Brain pericyte (primary cell): ENCODE data around the gene ANKRD13C.
"Not testable (repeated sequence)": the region's sequence is repeated elsewhere in the genome, so short reads cannot be mapped to it uniquely, and the experiment has no call there.

Source experiments
- DNase-seq: peaks from one replicate; pipeline ENCODE4 v3.0.0-alpha.2; 2012; ENCODE audit warnings: low read depth, low spot score

ANKRD13C gene

DNA sequence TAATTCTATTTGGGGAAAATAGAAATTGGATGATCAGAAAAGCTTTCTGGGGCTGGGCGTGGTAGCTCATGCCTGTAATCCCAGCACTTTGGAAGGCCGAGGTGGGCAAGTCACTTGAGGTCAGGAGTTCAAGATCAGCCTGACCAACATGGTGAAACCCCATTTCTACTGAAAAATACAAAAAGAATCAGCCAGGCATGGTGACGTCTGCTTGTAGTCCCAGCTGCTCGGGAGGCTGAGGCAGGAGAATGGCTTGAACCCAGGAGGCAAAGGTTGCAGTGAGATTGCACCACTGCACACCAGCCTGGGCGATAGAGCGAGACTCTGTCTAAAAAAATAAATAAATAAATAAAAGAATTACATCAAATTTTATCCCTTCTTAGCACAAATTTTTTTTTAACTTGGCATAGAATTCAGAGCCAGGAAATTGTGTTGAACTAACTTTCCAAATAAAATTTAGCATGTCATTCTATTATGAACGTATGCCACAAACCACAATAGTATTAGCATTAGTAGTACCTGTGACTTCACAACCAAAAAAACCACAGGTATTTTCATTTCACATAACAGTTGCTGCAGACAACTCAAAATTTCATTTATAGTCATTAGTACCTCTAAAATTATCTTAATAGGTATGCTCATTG is 4.5 kb upstream of the ANKRD13C start:
- DNase-seq, result no peak

DNA sequence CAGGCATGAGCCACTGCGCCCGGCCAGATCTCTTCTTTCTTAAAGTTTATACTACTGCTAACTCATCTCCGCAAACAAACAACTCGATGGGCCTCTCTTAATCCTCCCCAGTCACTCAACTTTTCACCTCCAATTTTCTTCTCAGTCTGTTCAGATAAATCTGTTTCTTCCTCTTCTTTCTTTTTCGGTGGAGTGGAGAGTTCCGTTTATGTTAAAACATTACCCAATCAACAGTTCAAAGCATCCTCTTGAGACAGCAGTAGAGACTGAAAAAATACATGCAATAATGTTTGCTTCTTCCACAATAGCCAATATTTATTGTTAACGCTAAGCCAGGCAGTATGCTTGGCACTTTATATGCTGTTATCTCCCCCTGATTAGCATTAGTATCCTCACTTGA is 1.4 kb upstream of the ANKRD13C start:
- DNase-seq, result no peak

- DNase-seq, result no peak
Measured at GRCh38 chr1:70355111-70355407, 537 bp upstream of the ANKRD13C start.

DNA sequence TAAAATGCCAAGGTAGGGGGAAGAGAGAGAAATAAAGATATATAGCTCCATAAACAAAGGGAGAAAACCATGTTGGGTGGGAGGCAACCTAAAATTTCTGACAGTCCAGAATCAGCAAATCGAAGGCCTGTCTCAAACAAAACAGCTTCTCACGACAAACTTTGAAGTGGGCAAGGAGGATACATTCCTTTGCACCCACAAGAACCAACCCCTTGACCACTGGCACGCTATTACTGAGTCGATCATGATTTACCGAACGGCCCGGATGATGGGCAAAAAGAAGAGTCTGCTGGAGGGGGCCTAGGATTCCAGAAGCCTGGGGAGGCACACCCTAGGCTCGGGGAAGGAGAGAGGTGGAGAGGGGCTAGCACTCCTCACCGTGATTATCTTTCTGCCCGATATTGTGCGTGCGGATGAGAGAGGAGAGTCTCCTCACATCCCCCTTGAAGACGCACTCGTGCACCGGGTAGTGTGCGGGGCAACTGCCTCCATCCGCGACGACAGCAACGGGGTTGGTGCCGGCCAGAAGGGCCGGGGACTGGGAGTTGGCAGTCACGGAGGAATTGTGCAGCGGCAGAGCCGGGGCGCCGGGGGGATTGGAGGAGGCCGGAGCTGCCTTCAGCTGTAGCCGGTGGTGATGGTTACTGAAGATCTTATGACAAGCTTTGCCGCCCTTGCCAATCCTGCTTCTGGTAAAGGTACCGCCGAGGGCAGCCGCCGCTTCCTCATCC is 756 bp downstream of the ANKRD13C start:
- no peak for DNase-seq

GRCh38 chr1:70353044-70353443 is 1.5 kb downstream of the ANKRD13C start:
- no peak for DNase-seq

GRCh38 chr1:70349799-70350198 is 4.7 kb downstream of the ANKRD13C start:
- DNase-seq, result not testable (repeated sequence)

DNA sequence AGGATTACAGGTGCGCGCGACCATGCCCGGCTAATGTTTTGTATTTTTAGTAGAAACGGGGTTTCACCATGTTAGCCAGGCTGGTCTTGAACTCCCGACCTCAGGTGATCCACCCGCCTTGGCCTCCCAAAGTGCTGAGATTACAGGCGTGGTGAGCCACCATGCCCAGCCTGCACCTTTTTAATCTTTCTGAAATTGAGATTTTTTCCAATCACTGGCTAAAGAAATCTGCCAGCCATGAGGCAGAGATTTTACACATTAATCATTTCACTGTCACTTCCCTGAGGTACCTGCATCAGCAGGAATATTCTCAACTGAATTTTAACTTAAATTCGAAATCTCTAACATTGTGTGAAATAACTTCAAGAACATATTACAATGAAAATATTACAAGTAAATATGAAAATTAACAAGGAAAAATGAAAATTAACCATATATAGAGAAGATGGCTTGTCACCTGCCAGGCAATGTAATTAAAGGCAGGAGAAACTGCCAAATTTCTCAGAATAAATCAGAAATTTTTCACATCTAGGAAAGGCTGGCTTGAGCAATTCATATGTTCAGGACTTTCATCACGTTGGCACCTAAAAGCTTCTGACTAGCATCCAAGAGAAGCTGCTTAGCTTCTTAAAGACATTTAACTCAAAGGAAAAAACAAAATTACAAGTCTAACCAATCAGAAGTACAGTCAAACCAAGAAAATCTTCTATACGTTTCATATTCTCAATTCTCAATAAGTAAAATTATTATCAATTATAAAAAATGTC is 5.9 kb downstream of the ANKRD13C start:
- DNase-seq, result no peak

DNA sequence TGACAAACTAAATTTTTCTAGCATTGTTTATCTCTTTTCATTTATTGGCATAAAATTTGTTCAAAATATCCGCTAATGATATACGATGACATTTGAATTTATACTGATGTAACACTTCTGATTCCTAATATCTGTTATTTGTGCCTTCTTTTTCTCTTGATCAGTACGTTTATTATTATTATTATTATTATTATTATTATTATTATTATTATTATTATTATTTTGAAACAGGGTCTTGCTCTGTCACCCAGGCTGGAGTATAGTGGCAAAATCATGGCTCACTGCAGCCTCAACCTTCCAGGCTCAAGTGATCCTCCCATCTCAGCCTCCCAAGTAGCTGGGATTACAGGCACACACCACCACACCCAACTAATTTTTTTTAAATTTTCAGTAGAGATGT is 14.9 kb downstream of the ANKRD13C start:
- not testable (repeated sequence) for DNase-seq

DNA sequence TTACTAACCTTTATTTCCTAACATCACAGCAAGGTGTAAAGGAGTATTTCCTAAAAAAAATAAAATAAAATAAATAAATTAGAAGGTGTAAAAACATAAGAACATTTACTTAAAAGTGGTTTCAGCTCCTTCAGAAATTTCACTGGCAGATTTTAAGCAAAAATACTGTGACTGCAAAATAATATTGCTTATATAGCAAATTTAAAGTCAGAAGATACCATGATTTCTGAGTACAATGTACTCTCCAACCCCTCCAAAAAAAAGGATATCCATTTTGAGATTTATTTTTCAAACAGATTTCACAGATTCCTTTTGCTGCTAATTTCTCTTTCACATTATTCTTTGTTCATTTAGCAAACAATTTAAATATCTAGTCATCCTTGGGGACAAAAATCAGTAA is 18.5 kb downstream of the ANKRD13C start:
- no peak for DNase-seq

GRCh38 chr1:70334436-70334835 is 20.1 kb downstream of the ANKRD13C start:
- DNase-seq, result no peak

DNA sequence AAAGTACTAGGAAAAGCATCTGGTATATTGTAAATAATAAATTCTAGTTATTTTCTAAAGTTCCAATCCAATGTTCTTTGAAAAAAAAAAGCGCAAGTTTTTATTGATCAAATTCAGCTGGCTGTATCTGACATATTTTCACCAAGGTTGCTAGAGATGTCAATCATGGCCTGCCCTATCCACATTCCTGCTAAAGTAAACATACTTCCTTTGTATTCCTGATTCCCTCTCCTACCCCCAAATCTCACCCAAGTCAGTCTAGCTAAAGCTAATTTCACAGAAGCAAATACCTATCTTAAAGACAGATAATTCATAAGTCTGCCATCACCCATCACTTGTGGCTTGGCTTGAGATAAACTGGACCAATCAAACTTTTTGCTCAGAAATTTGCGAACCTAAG is 21.3 kb downstream of the ANKRD13C start:
- no peak for DNase-seq

- DNase-seq, result no peak
Measured at GRCh38 chr1:70331962-70332361, 22.6 kb downstream of the ANKRD13C start.

GRCh38 chr1:70327306-70328076 is 27.0 kb downstream of the ANKRD13C start:
- no peak for DNase-seq

GRCh38 chr1:70324683-70325082 is 29.8 kb downstream of the ANKRD13C start:
- no peak for DNase-seq

DNA sequence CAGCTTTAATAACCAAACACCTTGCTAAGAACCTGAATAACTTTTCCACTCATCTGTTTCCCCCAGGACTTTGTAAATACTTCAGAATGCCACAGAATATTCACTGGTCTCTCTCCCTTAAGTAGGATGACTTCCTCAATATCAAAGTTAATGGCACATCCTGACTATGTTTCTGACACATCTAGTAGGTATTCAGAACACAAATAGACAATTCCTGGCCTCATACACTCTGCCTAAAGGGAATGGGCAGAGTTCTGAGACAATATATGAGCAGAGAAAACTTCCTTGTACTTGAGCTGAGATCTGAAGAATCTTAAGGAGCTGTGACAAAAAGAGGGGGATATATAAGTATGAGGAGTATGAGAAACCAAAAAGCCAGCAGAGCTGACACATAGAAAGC is 34.8 kb downstream of the ANKRD13C start:
- no peak for DNase-seq

DNA sequence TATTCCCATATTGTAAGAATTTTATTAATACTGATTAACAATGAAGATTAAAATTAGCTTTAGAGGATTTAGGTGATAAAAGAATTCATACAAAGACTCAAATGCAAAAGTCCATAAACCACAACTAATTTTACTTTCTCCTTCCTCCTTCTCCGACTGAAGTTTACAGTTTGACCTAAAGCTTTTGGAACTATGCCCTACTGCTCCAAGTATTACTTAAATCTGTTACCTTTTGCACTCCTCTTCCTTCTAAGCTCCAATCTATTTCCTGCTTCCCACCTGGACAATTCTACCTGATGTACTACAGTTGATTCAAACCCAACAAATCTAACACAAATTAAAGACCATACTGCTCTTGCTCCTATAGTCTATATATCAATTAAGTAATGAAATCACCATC is 36.3 kb downstream of the ANKRD13C start:
- no peak for DNase-seq

DNA sequence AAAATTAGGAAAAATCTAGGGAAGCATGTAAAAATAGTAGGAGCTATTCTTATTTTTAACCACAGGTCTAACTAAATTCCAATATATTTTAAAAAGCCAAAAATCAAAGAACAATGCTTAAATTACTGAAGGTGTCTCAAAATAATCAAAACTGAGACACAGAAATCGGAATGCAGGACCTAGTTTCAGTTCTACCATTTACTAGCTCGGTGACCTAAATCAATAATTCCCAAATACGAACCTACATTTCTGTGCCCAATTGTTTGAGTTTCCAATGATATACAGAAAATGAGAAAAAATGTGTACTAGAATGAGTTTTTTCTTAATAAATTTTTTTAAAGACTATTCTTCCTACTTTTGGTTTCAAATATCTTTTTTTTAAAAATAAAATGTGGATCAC is 37.4 kb downstream of the ANKRD13C start:
- no peak for DNase-seq

- no peak for DNase-seq
Measured at GRCh38 chr1:70315782-70316181, 38.7 kb downstream of the ANKRD13C start.

DNA sequence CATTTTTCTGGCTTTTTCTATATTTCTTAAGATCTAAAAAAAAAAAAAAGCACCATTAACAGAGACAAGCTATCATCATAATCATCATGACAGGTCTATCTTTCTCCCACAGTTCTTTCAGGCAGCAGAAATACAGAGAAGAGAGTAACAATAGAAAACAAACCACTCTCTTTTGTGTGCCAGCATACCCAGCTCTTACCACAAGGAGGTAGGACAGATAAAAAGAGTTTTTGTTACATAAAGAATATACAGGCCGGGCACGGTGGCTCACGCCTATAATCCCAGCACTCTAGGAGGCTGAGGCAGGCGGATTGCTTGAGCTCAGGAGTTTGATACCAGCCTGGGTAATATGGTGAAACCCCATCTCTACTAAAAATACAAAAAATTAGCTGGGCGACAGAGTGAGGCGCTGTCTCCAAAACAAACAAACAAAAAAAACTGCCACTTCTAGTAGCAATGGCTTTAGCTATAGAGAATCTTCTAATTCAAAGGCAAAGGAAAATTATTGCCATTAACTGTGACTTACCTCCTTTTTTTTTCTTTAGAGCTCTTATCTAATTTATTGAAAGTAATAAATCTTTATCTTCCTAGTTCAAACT is 39.7 kb downstream of the ANKRD13C start:
- no peak for DNase-seq

- DNase-seq, result no peak
Measured at GRCh38 chr1:70311369-70311768, 43.2 kb downstream of the ANKRD13C start.

GRCh38 chr1:70299472-70299871 is 55.0 kb downstream of the ANKRD13C start:
- no peak for DNase-seq

DNA sequence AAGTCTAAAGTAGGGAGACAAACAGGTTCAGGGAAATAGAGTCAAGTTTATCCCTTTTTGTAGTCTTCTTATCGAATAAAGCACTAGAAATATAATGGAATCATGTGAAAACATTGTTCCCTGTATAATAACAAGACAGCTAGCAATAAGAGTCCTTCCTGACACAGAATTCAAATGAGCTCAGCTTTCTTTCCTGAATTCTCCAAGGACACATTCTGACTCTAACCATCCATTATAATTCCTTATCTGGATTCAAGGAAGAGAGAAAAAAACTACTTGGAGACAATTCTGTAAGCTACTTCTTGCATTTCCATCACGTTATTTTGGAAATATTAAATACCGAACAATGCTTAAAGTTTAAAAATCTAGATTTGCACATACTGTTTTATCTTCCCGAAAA is 58.8 kb downstream of the ANKRD13C start:
- DNase-seq, result no peak
